Middle frontal gyrus (tissue), 1 donor: ENCODE results near the gene HMX3.

Experiments used
- DNase-seq: peaks from one replicate; pipeline ENCODE4 v3.0.0-alpha.2; 2015; ENCODE audit warnings: low spot score; ENCODE audit errors: extremely low spot score

The HMX3 gene

GRCh38 chr10:123134343-123134914, 1.3 kb upstream of the HMX3 start:
- no peak for DNase-seq

GRCh38 chr10:123134915-123135414, 805 bp upstream of the HMX3 start:
- DNase-seq: no peak

GRCh38 chr10:123136221-123136805, 543 bp downstream of the HMX3 start:
- no peak for DNase-seq

DNA sequence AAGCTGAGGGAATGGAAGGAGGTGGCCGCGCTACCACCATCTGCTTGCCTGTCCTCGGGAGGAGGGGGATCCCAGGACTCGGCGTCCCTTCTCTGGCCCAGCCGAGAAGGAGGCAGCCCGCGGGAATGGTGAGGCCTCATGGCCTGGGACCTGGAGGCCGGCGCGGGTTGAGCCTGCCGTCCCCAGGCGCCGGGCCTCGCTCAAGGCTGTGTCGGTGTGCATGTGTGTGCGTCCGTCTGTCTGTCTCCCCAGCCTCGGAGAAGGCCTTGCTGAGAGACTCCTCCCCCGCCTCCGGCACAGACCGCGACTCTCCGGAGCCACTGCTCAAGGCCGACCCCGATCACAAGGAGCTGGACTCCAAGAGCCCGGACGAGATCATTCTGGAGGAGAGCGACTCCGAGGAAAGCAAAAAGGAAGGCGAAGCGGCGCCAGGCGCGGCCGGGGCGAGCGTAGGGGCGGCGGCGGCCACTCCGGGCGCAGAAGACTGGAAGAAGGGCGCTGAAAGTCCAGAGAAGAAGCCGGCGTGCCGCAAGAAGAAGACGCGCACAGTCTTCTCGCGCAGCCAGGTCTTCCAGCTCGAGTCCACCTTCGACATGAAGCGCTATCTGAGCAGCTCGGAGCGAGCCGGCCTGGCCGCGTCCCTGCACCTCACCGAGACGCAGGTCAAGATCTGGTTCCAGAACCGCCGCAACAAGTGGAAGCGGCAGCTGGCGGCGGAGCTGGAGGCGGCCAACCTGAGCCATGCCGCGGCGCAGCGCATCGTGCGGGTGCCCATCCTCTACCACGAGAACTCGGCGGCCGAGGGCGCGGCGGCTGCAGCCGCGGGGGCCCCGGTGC, 1.3 kb downstream of the HMX3 start:
- no peak for DNase-seq

GRCh38 chr10:123139165-123139520, 3.4 kb downstream of the HMX3 start:
- DNase-seq: no peak

DNA sequence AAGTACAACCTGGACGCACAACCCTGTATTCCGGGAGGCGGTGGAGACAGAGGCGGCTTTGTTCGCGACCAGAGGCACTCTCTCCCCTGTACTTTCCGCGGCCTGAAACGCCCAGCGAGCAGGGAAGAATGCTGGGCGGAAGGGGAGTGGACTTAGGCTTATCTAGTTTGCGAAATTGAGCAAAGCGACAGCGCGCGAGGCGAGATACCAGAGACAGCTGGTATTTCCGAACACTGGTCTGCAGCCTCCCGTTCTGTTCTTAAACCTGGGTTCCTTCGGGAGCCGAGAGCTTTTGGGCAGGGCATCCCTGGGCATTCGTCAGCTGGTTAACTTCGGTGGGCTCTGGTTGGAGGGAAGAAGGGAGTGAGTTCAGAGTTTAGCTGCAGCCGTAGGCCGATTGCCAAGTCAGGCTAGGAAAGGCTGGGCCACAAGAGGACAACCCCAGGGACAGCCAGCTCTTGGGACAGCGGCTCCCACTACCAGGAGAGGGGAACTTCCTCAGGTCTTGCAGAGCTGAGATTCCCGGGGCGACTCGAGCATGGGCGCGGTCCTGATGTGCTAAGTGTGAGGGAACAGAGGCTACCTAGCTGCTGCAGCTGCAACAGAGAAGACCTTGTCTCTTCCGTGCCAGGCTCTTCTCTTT, 3.9 kb downstream of the HMX3 start:
- no peak for DNase-seq

- no peak for DNase-seq
Measured at GRCh38 chr10:123140164-123140982, 4.6 kb downstream of the HMX3 start.

- no peak for DNase-seq
Measured at GRCh38 chr10:123140983-123141390, 5.2 kb downstream of the HMX3 start.

- no peak for DNase-seq
Measured at GRCh38 chr10:123141791-123142700, 6.3 kb downstream of the HMX3 start.

DNA sequence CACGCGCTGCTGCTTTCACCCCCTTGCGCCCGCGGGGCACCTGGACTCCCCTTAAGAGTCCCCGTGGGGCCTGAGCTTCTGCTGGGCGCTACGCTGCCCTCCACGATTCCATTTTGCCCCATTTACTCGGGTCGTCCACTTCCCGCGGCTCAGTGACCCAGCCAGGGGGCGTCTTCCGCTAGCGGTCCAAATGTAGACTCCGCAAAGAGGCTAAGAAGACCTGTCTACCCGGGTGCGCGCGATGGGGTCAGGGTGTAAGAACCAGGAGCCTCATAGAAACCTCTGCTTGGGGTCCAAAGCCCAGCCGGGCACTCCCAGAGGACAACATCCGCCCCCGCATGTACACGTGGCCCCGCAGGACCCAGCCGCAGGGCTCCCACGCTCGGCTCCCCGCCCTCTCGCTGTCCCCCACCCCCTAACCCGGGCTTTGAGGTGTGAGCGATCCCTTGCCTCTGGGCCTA, 7.0 kb downstream of the HMX3 start:
- no peak for DNase-seq

GRCh38 chr10:123143162-123143824, 7.5 kb downstream of the HMX3 start:
- DNase-seq: no peak

DNA sequence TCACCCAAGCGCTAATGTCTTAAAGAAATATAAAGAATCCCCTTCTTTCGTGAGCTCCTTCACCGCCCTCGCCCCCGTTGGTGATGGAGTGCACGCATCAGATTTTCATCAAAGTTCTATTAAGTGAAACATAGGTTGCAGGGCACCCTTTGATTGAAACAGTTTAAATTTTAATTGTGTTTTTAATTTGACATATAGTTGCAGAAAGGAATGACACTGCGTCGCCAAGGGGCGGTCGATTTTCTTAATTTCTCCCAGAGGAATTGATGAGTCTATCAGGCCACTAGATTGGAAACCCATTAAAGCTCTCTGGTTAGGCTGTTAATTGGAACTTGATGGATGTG, 8.0 kb downstream of the HMX3 start:
- DNase-seq: no peak

DNA sequence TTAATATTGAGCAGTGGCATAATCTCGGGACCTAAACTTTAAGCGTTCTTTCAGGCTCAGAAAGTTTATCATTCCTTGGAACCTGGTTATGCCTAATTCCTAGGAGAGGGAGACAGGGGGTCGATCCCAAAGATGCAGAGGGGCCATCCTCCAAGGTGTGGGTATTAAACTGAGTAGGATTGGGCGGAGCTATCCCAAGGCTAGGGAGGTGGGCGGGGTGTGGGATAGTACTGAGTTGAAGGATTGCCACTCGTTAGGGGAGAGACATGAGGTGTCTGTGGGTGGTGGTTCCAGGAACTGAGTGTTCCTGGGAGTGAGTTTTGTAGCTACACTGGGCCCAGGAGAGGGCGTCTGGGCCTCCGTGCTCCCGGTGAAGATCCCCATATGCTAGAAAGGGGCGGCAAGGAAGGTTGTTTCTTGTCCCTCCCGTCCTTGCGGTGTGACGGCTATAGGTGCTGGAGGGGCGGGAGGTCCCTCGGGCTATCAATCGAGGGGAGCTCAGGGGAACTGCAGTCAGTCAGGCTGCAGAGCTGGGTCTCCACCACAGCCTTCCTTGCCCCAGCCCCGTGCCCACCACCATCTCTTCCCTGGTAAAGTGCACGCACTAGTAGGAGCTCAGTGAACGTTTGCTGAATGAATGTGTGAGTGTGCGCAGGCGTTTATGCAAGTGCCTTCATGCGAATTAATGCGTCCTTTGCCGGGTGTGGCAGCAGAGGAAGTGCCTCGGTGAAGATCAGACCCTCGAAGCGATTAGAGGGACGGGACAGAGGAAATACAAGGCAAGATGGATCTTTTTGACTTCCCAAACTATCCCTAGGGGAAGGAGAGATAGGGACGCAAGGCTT, 9.1 kb downstream of the HMX3 start:
- DNase-seq: no peak

GRCh38 chr10:123145542-123146012, 9.8 kb downstream of the HMX3 start:
- DNase-seq: no peak

- no peak for DNase-seq
Measured at GRCh38 chr10:123146013-123146893, 10.5 kb downstream of the HMX3 start.

GRCh38 chr10:123146894-123147634, 11.3 kb downstream of the HMX3 start:
- no peak for DNase-seq
